ENCODE measurements around the gene PRCP. TPM values are rescaled to one million over a fixed set of nuclear protein-coding genes. Genes with fewer than 3 reads are reported as not detected.

The PRCP gene
- total RNA-seq, 1 donor: 41.1 TPM

DNA sequence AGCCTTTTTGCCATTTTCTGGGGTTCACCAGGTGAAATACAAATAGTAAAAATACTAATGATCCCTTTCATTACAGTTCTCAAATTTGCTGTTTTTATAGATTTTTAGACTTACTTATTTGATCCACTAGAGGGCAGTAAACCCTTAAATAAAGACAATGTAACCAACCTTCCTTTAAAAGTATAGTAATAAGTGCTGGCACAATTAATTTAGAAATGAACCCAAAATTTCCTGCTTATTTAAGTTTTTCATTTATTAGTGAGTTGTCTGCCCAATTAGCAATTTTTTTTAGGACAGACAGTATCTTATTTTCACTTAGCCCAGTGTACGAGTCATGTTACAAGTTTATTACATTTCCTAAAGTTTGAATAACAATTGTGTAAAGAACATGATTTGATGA, 6.0 kb upstream of the PRCP start:
- DNase-seq (ENCODE audit: low read depth): peak; percentile 59
- TF ChIP-seq, protein P1, sequence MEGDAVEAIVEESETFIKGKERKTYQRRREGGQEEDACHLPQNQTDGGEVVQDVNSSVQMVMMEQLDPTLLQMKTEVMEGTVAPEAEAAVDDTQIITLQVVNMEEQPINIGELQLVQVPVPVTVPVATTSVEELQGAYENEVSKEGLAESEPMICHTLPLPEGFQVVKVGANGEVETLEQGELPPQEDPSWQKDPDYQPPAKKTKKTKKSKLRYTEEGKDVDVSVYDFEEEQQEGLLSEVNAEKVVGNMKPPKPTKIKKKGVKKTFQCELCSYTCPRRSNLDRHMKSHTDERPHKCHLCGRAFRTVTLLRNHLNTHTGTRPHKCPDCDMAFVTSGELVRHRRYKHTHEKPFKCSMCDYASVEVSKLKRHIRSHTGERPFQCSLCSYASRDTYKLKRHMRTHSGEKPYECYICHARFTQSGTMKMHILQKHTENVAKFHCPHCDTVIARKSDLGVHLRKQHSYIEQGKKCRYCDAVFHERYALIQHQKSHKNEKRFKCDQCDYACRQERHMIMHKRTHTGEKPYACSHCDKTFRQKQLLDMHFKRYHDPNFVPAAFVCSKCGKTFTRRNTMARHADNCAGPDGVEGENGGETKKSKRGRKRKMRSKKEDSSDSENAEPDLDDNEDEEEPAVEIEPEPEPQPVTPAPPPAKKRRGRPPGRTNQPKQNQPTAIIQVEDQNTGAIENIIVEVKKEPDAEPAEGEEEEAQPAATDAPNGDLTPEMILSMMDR (IDR thresholded peaks at IDR 0.05; ENCODE audit: insufficient read depth, low read length): peak; percentile 30
- no peak overlapping the region for H3K4me3 ChIP-seq (ENCODE audit: low read depth, low read length)

GRCh38 chr11:82903843-82904586, 3.8 kb upstream of the PRCP start:
- TF ChIP-seq, protein P1 (IDR thresholded peaks at IDR 0.05; ENCODE audit: insufficient read depth, low read length): no peak
- H3K4me3 ChIP-seq (ENCODE audit: low read depth, low read length): no peak overlapping the region
- no peak for DNase-seq (ENCODE audit: low read depth)

DNA sequence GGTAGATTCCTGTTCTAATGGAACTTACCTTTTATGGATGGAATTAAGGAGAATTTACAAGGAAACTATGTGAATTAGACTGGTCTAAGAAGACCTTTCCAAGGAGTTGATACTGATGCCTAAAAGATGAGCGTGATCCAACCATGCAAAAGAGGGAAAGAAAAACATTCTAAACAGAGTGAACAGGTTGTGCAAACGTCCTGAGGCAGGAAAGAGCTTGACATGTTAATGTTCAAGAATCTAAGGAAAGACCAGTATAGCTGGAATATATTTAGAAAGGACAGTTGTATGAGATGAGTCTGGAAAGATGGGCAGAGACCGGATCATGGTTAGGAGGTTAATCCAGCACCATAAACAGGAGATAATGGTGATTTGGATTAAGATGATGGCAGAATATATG, 2.6 kb upstream of the PRCP start:
- TF ChIP-seq, protein P1 (IDR thresholded peaks at IDR 0.05; ENCODE audit: insufficient read depth, low read length): no peak
- no peak for DNase-seq (ENCODE audit: low read depth)
- H3K4me3 ChIP-seq (ENCODE audit: low read depth, low read length): no peak overlapping the region

DNA sequence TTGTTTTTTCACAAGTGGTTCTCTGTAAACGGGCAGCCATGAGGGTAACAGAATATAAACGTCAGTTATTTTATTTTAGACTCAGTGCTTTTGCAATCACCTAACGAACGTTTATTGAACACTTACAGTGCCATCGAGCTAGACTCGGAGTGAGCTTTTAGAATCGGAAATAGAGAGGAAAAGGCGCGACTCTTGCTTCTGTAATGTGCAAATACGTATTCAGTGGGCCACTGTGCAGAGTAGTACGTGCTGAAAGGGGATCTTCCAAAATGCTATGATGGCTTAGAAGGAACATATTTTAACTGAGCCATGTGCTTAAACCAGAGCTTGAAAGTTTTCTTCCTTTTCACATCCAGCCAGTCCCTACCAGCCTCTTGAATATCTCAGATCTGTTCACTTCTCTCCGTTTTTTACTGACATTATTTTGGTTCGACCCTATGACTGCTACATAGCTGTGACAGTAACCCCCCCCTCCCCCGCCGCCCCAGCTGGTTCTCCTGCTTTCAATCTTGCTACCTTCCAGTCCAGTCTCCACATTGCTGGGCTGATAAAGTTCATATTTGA, 1.8 kb upstream of the PRCP start:
- TF ChIP-seq, protein P1 (IDR thresholded peaks at IDR 0.05; ENCODE audit: insufficient read depth, low read length): no peak
- DNase-seq (ENCODE audit: low read depth): no peak
- H3K4me3 ChIP-seq (ENCODE audit: low read depth, low read length): peak overlapping the region; percentile 82

GRCh38 chr11:82901165-82901921, 1.1 kb upstream of the PRCP start, which contains the start of gene DDIAS:
Gene DDIAS, plus strand, starts transcription at chr11:82901736. Its CDS starts 13,003 bp downstream, at chr11:82914739.
- TF ChIP-seq, protein P1 (IDR thresholded peaks at IDR 0.05; ENCODE audit: insufficient read depth, low read length): no peak
- DNase-seq (ENCODE audit: low read depth): peak; percentile 97

DNA sequence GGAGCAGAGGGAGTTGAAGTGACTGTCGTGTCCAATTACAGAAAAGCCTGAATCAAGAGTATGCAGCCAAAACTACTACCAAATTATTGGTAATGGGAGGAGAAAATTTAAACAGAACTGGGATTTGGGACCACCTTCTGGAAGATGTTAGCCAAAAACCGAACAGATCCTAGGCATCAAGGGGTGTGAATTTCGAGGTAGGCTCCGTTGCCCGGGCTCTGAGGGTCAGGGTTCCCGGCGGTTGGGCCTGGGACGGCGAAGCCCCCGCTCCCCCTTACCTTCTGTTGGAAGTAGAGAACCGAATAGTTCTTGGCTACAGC, 313 bp downstream of the PRCP start:
- DNase-seq (ENCODE audit: low read depth): no peak
- TF ChIP-seq, protein P1 (IDR thresholded peaks at IDR 0.05; ENCODE audit: insufficient read depth, low read length): no peak
- H3K4me3 ChIP-seq (ENCODE audit: low read depth, low read length): peak overlapping the region; percentile 82

More at GRCh38 chr11:82901165-82901921, 1.1 kb upstream of the PRCP start, which contains the start of gene DDIAS:
- H3K4me3 ChIP-seq (ENCODE audit: low read depth, low read length): peak within 1 kb of the TSS; percentile 82

Data from fibroblast of the aortic adventitia (primary cell).